ENCODE measurements around the gene PACS1. TPM values are rescaled to one million over a fixed set of nuclear protein-coding genes. Genes with fewer than 3 reads are reported as not detected.

PACS1 gene
- polyA plus RNA-seq, 1 donor (not counting 4 experiments of a cell fraction or from before 2014, with no cell fraction given), result 14.9 TPM

GRCh38 chr11:66188580-66188979 is 118.5 kb downstream of the PACS1 start:
- no peak overlapping the region for H3K4me3 ChIP-seq (ENCODE audit: control insufficient read depth in 2 of 3, extremely low read depth in 1 of 3, insufficient read depth in 2 of 3, low read depth in 1 of 3, low read length in 3 of 3)
- no peak for DNase-seq (ENCODE audit: low read depth, low spot score)
- H3K9me3 ChIP-seq (ENCODE audit: control insufficient read depth, low read depth, low read length), result no peaks in the 10 kb centered on the region
- peak; percentile 49 for FAIRE-seq
- H3K9me1 ChIP-seq (ENCODE audit: control insufficient read depth, extremely low read depth, insufficient read depth, low read length), result peaks cover 2% of the 10 kb centered on the region
- no peak overlapping the region for H3K4me2 ChIP-seq (ENCODE audit: control insufficient read depth, extremely low read depth, insufficient read depth, low read depth, low read length)
- no peaks in the 10 kb centered on the region for H4K20me1 ChIP-seq (ENCODE audit: control insufficient read depth, extremely low read depth, insufficient read depth, low read length)
- H3K36me3 ChIP-seq (ENCODE audit: control insufficient read depth in 2 of 2, extremely low read depth in 1 of 2, insufficient read depth in 2 of 2, low read length in 2 of 2), result no peaks in the 10 kb centered on the region
- H3K27me3 ChIP-seq (ENCODE audit: control insufficient read depth, extremely low read depth, insufficient read depth, low read length), result no peaks in the 10 kb centered on the region
- H3K79me2 ChIP-seq (ENCODE audit: control insufficient read depth, insufficient read depth, low read length), result peaks cover 11% of the 10 kb centered on the region
- no peak overlapping the region for H2AFZ ChIP-seq (ENCODE audit: control insufficient read depth, low read length)
- peak overlapping the region; percentile 6 for H3K27ac ChIP-seq (ENCODE audit: control insufficient read depth, insufficient read depth, low read length)
- dilution Hi-C loops (cut with MboI; ENCODE audit: extremely low pct_ligation_motif_present, low sequenced_read_pairs), result no loop called here
- H3K4me1 ChIP-seq (ENCODE audit: control insufficient read depth, extremely low read depth, insufficient read depth, low read length), result peaks cover 20% of the 10 kb centered on the region
- H3K9ac ChIP-seq (ENCODE audit: control insufficient read depth, extremely low read depth, insufficient read depth, low read length), result no peak overlapping the region
- TF ChIP-seq EZH2 (IDR thresholded peaks at IDR 0.05; ENCODE audit: low read length), result no peak
- no peak for TF ChIP-seq CTCF (optimal IDR thresholded peaks at IDR 0.05 in 1 of 3, IDR thresholded peaks at IDR 0.05 in 1 of 3, conservative IDR thresholded peaks at IDR 0.05 in 1 of 3; ENCODE audit: extremely low read depth in 1 of 3, insufficient read depth in 2 of 3, low read length in 3 of 3)

GRCh38 chr11:66189031-66189745 is 119.1 kb downstream of the PACS1 start:
- DNase-seq (ENCODE audit: low read depth, low spot score), result no peak
- no peak overlapping the region for H3K4me2 ChIP-seq (ENCODE audit: control insufficient read depth, extremely low read depth, insufficient read depth, low read depth, low read length)

More at GRCh38 chr11:66189031-66189745, 119.1 kb downstream of the PACS1 start:
- peaks cover 11% of the 10 kb centered on the region for H3K79me2 ChIP-seq (ENCODE audit: control insufficient read depth, insufficient read depth, low read length)
- no peak overlapping the region for H3K4me3 ChIP-seq (ENCODE audit: control insufficient read depth in 2 of 3, extremely low read depth in 1 of 3, insufficient read depth in 2 of 3, low read depth in 1 of 3, low read length in 3 of 3)
- H4K20me1 ChIP-seq (ENCODE audit: control insufficient read depth, extremely low read depth, insufficient read depth, low read length), result no peaks in the 10 kb centered on the region
- no peak for FAIRE-seq
- no peaks in the 10 kb centered on the region for H3K9me3 ChIP-seq (ENCODE audit: control insufficient read depth, low read depth, low read length)
- H3K9ac ChIP-seq (ENCODE audit: control insufficient read depth, extremely low read depth, insufficient read depth, low read length), result no peak overlapping the region
- H3K27me3 ChIP-seq (ENCODE audit: control insufficient read depth, extremely low read depth, insufficient read depth, low read length), result no peaks in the 10 kb centered on the region
- H3K36me3 ChIP-seq (ENCODE audit: control insufficient read depth in 2 of 2, extremely low read depth in 1 of 2, insufficient read depth in 2 of 2, low read length in 2 of 2), result no peaks in the 10 kb centered on the region
- dilution Hi-C loops (cut with MboI; ENCODE audit: extremely low pct_ligation_motif_present, low sequenced_read_pairs), result no loop called here
- no peak overlapping the region for H2AFZ ChIP-seq (ENCODE audit: control insufficient read depth, low read length)
- H3K27ac ChIP-seq (ENCODE audit: control insufficient read depth, insufficient read depth, low read length), result no peak overlapping the region
- H3K9me1 ChIP-seq (ENCODE audit: control insufficient read depth, extremely low read depth, insufficient read depth, low read length), result peaks cover 2% of the 10 kb centered on the region
- H3K4me1 ChIP-seq (ENCODE audit: control insufficient read depth, extremely low read depth, insufficient read depth, low read length), result peaks cover 20% of the 10 kb centered on the region
- TF ChIP-seq EZH2 (IDR thresholded peaks at IDR 0.05; ENCODE audit: low read length), result no peak
- no peak for TF ChIP-seq CTCF (optimal IDR thresholded peaks at IDR 0.05 in 1 of 3, IDR thresholded peaks at IDR 0.05 in 1 of 3, conservative IDR thresholded peaks at IDR 0.05 in 1 of 3; ENCODE audit: extremely low read depth in 1 of 3, insufficient read depth in 2 of 3, low read length in 3 of 3)
